Loucy (cell line): ENCODE measurements around the gene C6orf120.

ENCODE experiments used
- H2AFZ ChIP-seq: fragments of 200-600 bp; sonication (generic); 2 replicates; pipeline ENCODE4 v1.6.0; 2016; ENCODE audit warnings: antibody characterized with exemption, mild to moderate bottlenecking, low read length, moderate library complexity
- H3F3A ChIP-seq: fragments of 200-600 bp; 2 replicates; pipeline ENCODE4 v1.6.0; 2016; ENCODE audit warnings: antibody characterized with exemption, low read depth, mild to moderate bottlenecking
- H3K27me3 ChIP-seq: fragments of 200-600 bp; sonication (generic); 2 replicates; pipeline ENCODE4 v1.6.1; 2014; ENCODE audit warnings: low read length, mild to moderate bottlenecking; ENCODE audit not compliant: insufficient read depth, poor library complexity, severe bottlenecking
- H3K36me3 ChIP-seq: fragments of 200-600 bp; sonication (generic); 2 replicates; pipeline ENCODE4 v1.6.1; 2016; ENCODE audit warnings: low read length; ENCODE audit not compliant: insufficient read depth
- H3K4me1 ChIP-seq: fragments of 200-600 bp; sonication (generic); 2 replicates; pipeline ENCODE4 v1.5.1; 2014; ENCODE audit warnings: low read length, mild to moderate bottlenecking; ENCODE audit not compliant: insufficient read depth, poor library complexity, severe bottlenecking
- H3K4me2 ChIP-seq: fragments of 200-600 bp; sonication (generic); 2 replicates; pipeline ENCODE4 v1.6.0; 2014; ENCODE audit warnings: antibody characterized with exemption, low read length, low read depth, mild to moderate bottlenecking; ENCODE audit not compliant: poor library complexity, severe bottlenecking
- H3K4me3 ChIP-seq: fragments of 200-600 bp; sonication (generic); 2 replicates; pipeline ENCODE4 v1.5.1; 2014; ENCODE audit warnings: low read length, mild to moderate bottlenecking, mixed read lengths; ENCODE audit not compliant: poor library complexity, severe bottlenecking
- H3K79me2 ChIP-seq: fragments of 200-600 bp; sonication (generic); 2 replicates; pipeline ENCODE4 v1.6.1; 2014; ENCODE audit warnings: low read length; ENCODE audit not compliant: insufficient read depth
- H3K9ac ChIP-seq: fragments of 200-600 bp; sonication (generic); 2 replicates; pipeline ENCODE4 v1.6.0; 2014; ENCODE audit warnings: mild to moderate bottlenecking, low read depth, low read length, moderate library complexity; ENCODE audit not compliant: poor library complexity, severe bottlenecking
- H3K9me2 ChIP-seq: fragments of 200-600 bp; sonication (generic); replicated peaks from 2 replicates; pipeline ENCODE4 v1.6.1; 2016; ENCODE audit warnings: low read depth, low read length, mixed read lengths
- H3K9me3 ChIP-seq: fragments of 200-600 bp; sonication (generic); 2 replicates; pipeline ENCODE4 v1.6.1; 2014; ENCODE audit warnings: mild to moderate bottlenecking, antibody characterized with exemption, low read length, low read depth; ENCODE audit not compliant: insufficient read depth
- H4K20me1 ChIP-seq: fragments of 200-600 bp; sonication (generic); 2 replicates; pipeline ENCODE4 v1.6.0; 2014; ENCODE audit warnings: antibody characterized with exemption, low read length, mild to moderate bottlenecking; ENCODE audit not compliant: insufficient read depth, poor library complexity, severe bottlenecking
- EZH2phosphoT487 ChIP-seq: fragments of 200-600 bp; IDR thresholded peaks from 2 replicates; pipeline ENCODE4 v1.6.1; 2018; ENCODE audit warnings: antibody characterized with exemption, mild to moderate bottlenecking, moderate library complexity, borderline replicate concordance
- TF ChIP-seq, protein P1 (sequence below): fragments of 200-600 bp; sonication (generic); conservative IDR thresholded peaks from 2 replicates; pipeline ENCODE4 v1.5.1; 2014; ENCODE audit warnings: mild to moderate bottlenecking, antibody characterized with exemption, low read length

Gene C6orf120

DNA sequence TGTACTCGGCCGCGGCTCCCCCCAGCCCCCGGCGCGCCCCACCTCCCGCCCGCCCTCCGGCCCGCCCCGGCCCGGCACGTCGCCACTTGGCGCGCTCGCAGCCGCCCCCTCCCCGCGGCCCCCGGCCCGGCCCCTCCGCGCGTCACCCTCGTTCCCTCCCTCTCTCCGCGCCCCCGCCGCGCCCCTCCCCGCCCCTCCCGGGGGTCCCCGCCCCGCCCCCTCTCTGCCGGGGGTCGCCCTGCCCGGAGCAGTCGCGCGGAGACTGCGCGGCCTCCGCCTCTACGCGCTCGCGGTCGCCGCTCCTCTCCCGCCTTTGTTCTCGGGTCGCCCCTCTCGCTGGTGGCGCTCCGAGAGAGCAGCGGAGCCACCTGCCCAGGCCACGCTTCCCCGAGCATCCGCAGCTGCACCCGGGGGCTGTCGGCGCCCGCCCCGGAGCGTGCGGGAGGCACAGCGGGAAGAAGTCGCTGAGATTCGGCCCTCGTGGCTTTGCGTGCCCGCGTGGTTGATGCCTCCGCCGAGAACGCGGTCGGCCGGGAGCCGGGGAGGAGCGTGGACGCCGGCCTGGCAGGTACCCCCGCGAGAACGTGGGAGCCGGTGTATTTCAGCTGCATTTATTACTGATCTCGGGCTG, 22.7 kb downstream of the C6orf120 start, which contains the start of gene PHF10:
Gene PHF10 (minus strand): TSS at position 7 of the 631 bp plus-strand sequence. CDS start 569 bp downstream, outside the sequence.
- H3K9me2 ChIP-seq = no peaks in the 10 kb centered on the region
- no peaks in the 10 kb centered on the region for H3K27me3 ChIP-seq
- H3F3A ChIP-seq = 0 out of 2 replicates have a peak, but pooled peaks cover 4% of the 10 kb centered on the region
- peak within 1 kb of the TSS; percentile 89 for H3K4me2 ChIP-seq
- peak within 1 kb of the TSS; percentile 96 for H3K9ac ChIP-seq
- peaks cover 57% of the 10 kb centered on the region for H3K79me2 ChIP-seq
- TF ChIP-seq, protein P1, sequence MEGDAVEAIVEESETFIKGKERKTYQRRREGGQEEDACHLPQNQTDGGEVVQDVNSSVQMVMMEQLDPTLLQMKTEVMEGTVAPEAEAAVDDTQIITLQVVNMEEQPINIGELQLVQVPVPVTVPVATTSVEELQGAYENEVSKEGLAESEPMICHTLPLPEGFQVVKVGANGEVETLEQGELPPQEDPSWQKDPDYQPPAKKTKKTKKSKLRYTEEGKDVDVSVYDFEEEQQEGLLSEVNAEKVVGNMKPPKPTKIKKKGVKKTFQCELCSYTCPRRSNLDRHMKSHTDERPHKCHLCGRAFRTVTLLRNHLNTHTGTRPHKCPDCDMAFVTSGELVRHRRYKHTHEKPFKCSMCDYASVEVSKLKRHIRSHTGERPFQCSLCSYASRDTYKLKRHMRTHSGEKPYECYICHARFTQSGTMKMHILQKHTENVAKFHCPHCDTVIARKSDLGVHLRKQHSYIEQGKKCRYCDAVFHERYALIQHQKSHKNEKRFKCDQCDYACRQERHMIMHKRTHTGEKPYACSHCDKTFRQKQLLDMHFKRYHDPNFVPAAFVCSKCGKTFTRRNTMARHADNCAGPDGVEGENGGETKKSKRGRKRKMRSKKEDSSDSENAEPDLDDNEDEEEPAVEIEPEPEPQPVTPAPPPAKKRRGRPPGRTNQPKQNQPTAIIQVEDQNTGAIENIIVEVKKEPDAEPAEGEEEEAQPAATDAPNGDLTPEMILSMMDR = no peak
- no peak for TF ChIP-seq EZH2phosphoT487
- H2AFZ ChIP-seq = peak within 1 kb of the TSS; percentile 96
- H3K36me3 ChIP-seq = no peaks in the 10 kb centered on the region
- peaks cover 36% of the 10 kb centered on the region for H4K20me1 ChIP-seq
- peak within 1 kb of the TSS; percentile 98 for H3K4me3 ChIP-seq
- peaks cover 65% of the 10 kb centered on the region for H3K4me1 ChIP-seq
- H3K9me3 ChIP-seq = no peaks in the 10 kb centered on the region

DNA sequence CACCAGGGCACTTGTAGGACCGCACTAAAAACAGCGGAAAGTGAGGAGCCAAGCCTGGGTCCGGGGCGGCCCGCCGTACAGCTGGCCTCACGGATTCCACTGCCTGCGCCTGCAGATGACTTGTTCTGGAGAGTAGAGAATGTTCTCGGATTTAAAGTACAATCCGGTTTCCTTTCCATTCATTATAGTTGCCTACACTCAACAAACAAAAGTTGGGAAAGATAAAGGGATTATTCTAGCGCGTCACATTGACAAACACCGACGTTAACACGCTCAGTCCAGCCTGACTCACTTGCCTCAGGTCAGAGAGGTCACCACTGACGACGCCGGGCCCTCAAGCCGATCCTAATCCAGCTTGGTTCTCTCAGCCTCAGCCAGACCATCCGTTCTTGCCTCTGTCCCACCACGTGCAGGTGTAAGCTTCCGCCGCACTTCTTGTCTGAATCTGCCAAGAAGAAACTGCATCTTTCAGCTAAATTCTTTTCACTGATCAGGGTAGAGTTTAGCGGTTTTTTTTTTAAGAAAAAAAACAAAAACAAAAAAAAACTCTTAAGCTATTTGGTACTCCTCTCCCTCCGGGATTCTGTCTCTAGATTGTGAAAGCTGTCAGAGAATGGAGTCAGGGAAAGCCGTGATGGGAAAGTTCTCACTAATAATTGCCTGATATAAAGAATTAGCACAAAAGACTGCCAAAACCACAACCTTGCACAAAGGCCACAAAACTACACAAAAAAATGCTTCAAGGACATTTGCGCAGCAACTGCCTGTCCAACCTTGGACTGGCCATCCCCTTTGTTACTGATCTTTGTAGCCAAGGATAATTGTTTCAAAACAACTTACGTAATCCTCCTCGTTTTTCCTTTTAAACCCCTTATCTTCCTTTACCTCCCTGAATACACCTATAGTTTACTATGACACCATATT, 23.5 kb downstream of the C6orf120 start:
- peak overlapping the region; percentile 96 for H2AFZ ChIP-seq
- peak overlapping the region; percentile 98 for H3K4me3 ChIP-seq
- H3K9ac ChIP-seq = peak overlapping the region; percentile 96
- no peaks in the 10 kb centered on the region for H3K9me3 ChIP-seq
- peak overlapping the region; percentile 89 for H3K4me2 ChIP-seq
- 0 out of 2 replicates have a peak, but pooled peaks cover 4% of the 10 kb centered on the region for H3F3A ChIP-seq
- peaks cover 31% of the 10 kb centered on the region for H4K20me1 ChIP-seq
- H3K27me3 ChIP-seq = no peaks in the 10 kb centered on the region
- no peaks in the 10 kb centered on the region for H3K9me2 ChIP-seq
- H3K36me3 ChIP-seq = no peaks in the 10 kb centered on the region
- peaks cover 64% of the 10 kb centered on the region for H3K4me1 ChIP-seq
- peaks cover 49% of the 10 kb centered on the region for H3K79me2 ChIP-seq
- TF ChIP-seq, protein P1 = no peak
- no peak for TF ChIP-seq EZH2phosphoT487

DNA sequence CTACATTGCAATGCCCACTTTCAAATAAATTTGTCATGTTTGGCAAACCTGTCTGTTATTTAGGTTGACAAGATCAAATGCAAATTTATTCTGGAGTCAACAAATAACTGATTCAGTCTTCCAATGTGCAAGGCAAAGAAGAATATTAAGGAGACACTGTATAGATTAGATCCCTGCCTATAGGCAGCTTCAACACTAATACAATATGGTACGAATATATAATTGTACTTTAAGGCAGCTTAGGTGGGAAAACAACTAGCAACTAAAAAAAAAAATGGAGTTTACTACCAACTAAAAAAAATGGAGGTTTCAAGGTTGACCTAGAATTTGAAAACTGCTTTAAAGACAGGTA, 24.1 kb downstream of the C6orf120 start:
- peaks cover 24% of the 10 kb centered on the region for H4K20me1 ChIP-seq
- H3K9me2 ChIP-seq = no peaks in the 10 kb centered on the region
- peak overlapping the region; percentile 96 for H3K9ac ChIP-seq
- no peaks in the 10 kb centered on the region for H3K9me3 ChIP-seq
- peaks cover 43% of the 10 kb centered on the region for H3K79me2 ChIP-seq
- no peak overlapping the region for H2AFZ ChIP-seq
- peaks cover 59% of the 10 kb centered on the region for H3K4me1 ChIP-seq
- H3K36me3 ChIP-seq = no peaks in the 10 kb centered on the region
- TF ChIP-seq, protein P1 = no peak
- no peak for TF ChIP-seq EZH2phosphoT487
- H3K4me2 ChIP-seq = peak overlapping the region; percentile 89
- 0 out of 2 replicates have a peak, but pooled peaks cover 4% of the 10 kb centered on the region for H3F3A ChIP-seq
- H3K4me3 ChIP-seq = peak overlapping the region; percentile 98
- H3K27me3 ChIP-seq = no peaks in the 10 kb centered on the region
